ENCODE results near the gene MEF2C.
A peak's percentile ranks its signal among the peaks of the same experiment; 100 is the strongest.
"Not testable (repeated sequence)": the region's sequence is repeated elsewhere in the genome, so short reads cannot be mapped to it uniquely, and the experiment has no call there.

Gene MEF2C

DNA sequence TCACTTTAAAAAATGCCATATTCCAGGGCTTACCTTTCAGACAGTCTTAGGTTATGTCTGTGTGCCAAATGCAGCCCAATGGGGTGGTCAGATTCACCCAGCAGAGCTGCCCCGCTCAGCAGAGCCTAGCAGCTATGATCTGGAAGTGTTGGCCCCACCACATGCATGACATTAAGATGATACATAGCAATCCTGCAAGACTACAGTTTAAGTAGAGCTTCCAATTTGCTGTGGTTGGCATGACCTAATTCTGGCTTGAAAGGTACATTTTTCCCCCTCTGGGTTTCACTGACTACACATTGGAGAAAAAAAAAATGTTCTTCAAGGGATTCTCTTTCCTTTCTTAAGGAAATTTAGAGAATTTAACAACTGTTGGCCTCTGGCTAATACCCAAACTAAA, 22.5 kb downstream of the MEF2C start:
- DNase-seq, result no peak

GRCh38 chr5:88858392-88858791, 24.6 kb downstream of the MEF2C start:
- no peak for DNase-seq

GRCh38 chr5:88856381-88856780, 26.6 kb downstream of the MEF2C start:
- not testable (repeated sequence) for DNase-seq

GRCh38 chr5:88854769-88855168, 28.2 kb downstream of the MEF2C start:
- DNase-seq, result no peak

- no peak for DNase-seq
Observed at GRCh38 chr5:88847420-88847819, 35.6 kb downstream of the MEF2C start.

- DNase-seq, result no peak
Observed at GRCh38 chr5:88846434-88846833, 36.5 kb downstream of the MEF2C start.

GRCh38 chr5:88845081-88845697, 37.8 kb downstream of the MEF2C start:
- DNase-seq, result no peak

- DNase-seq, result no peak
Observed at GRCh38 chr5:88842784-88843183, 40.2 kb downstream of the MEF2C start.

GRCh38 chr5:88841212-88841611, 41.8 kb downstream of the MEF2C start:
- DNase-seq, result no peak

DNA sequence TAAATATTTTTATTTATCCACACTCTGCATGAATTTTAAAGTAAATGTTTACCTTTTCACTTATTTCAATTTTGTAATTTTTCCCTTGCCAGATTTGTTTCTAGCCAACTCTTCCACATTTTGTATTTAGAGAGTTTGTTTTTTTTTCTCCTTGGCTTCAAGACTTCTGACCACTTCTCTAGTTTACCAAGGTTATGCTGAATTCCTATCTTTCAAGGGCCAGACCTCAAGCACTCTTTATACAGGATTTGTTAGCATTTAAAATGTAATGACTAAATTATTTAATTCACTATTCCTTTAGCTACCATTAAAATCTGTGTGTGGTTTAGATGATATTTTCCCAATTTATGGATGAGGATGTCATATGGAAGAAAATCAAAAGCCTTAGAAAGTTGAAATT, 42.5 kb downstream of the MEF2C start:
- no peak for DNase-seq

GRCh38 chr5:88839238-88839637, 43.7 kb downstream of the MEF2C start:
- DNase-seq, result no peak

DNA sequence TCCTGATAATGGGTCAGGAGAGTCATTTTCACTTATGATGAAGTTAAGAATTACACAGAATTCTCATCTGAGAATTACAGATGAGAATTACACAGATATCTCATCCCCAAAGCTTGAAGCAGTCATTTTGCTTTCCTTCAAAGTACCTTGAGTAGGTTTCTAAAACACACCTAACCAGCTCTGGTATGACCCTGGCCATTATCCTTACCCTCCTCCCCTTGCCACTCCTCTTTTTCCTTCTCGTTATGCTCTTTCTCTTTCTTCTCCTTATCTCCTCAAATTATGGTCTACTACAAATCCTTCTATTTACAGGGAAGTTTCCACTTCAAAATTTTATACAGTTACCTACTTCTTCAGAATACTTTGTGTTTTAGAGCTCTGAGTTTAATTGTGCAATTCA, 44.5 kb downstream of the MEF2C start:
- DNase-seq, result no peak

DNA sequence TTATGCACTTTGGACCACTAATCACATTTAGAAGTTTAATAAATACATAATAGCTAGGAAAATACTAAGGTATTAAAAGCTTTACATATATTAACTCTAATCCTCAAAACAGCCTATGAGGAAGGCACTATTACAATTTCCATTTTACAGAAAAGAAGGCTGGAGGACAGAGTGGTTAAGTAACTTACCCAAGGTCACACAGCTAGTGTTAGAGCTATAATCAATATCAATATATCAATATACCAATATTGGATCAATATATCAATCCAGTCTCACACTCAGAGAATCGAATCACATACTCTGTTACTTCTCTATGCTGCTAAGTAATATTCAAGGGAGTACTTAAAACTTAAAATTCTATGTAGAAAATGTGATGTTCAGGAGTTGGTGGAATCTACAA, 45.2 kb downstream of the MEF2C start:
- DNase-seq, result no peak

GRCh38 chr5:88837222-88837621, 45.8 kb downstream of the MEF2C start:
- no peak for DNase-seq

- no peak for DNase-seq
Observed at GRCh38 chr5:88836195-88836838, 46.7 kb downstream of the MEF2C start.

DNA sequence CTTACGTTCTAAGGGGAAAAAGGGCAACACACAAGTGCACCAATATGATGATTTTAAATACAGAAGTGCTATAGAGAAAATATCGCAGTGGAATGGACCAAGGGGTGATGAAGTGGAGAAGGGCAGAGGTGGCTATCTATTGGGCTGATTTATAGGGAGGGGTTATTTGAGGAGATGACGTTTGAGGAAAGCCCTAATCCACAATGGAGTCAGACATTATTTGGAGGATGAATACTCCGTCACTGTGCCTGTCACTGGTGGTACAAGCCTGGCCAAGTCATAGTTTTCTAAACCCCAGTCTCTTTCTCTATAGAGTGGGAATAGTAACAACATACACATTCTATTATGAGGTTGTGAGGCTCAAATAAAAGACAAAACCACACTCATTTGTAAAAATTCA, 48.5 kb downstream of the MEF2C start:
- no peak for DNase-seq

- DNase-seq, result no peak
Observed at GRCh38 chr5:88834131-88834462, 48.9 kb downstream of the MEF2C start.

DNA sequence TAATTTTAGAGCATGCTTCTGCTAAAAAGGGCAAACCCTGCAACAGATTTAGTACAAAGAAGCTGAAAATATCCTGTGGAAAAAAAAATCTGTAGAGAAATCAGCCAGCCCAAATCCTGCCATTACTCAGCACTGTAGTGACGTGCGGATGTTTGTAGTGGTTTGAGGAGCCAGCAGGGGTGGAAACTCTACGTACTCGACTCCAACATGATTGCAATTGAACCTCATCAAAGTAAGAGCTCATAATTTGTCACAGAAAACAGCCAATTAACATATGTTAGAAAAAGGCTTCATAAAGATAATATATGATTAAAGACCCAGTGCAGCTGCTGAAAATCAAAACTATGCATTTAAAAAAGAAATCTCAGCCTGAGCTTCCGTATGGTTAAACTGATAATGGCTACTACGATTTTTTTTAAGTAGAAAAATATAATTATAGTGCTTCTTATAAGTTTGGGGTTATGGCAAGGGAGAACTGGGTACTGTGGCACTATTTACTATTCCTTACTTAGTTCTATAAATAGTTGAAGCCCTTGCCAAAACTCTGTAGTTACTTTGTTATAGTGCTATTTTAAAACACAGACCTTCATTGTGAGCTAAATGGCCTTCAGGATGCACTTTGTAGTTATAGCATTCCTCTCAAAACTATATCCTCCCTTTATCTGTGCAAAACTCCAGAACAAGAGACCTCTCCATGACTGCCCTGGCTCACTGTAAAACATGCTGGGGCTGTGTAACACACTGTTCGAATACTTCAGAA, 49.4 kb downstream of the MEF2C start:
- no peak for DNase-seq

- DNase-seq, result no peak
Observed at GRCh38 chr5:88831816-88832215, 51.2 kb downstream of the MEF2C start.

GRCh38 chr5:88830567-88830966, 52.4 kb downstream of the MEF2C start:
- DNase-seq, result no peak

DNA sequence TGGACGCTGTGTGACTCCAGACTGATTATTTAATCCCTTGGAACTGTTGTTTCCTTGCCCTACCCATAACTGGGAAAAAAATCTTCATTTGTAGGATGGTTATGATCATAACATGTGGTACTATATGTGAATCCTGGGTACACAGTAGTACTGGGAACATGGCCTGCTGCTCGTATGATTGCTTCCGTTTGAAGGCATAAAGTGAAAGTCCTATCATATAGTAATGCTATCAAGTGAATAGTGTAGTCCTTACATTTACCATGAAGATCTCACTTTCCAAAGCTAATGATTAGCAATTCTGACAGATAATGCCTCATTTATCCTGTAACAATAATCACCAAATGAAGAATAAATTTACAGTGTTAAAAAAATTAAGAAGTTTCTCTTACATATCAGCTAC, 53.2 kb downstream of the MEF2C start:
- no peak for DNase-seq

GRCh38 chr5:88829054-88829453, 53.9 kb downstream of the MEF2C start:
- peak; percentile 5 for DNase-seq

DNA sequence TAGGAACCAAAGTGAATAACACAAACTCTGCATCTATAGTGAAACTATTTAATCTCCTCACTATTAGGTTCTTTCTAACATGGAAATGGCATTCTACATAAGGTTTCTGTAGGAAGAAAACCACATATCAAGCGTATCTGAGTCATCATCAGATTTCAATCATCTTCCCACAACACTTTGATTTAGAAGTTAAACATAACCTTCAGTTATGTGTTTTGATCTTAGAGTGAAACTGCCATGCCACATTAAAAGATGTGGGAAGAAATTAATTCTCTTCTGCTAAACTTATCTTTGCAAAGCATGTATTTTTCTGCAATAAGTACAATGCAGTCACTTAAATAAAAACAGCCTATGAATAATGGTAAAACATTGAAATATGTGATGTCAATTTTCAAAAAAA, 55.0 kb downstream of the MEF2C start:
- DNase-seq, result peak; percentile 11
